Measurements from ENCODE around the gene ACOX3. TPM values are rescaled to one million over a fixed set of nuclear protein-coding genes. Genes with fewer than 3 reads are reported as not detected.
"Not testable (repeated sequence)": the region's sequence is repeated elsewhere in the genome, so short reads cannot be mapped to it uniquely, and the experiment has no call there.

ACOX3 gene
- total RNA-seq, 1 experiment from 2014 or later: 18.9 TPM

GRCh38 chr4:8353158-8353669 lies 87.3 kb downstream of the ACOX3 start:
- H3K9me3 ChIP-seq (replicated peaks): no peaks in the 10 kb centered on the region
- H3K27me3 ChIP-seq (replicated peaks): no peaks in the 10 kb centered on the region
- H3K27ac ChIP-seq: no peak overlapping the region
- no peak for DNase-seq (ENCODE audit: low read depth in 1 of 2, low spot score in 2 of 2)
- no peak overlapping the region for H3K4me3 ChIP-seq
- no peaks in the 10 kb centered on the region for H3K4me1 ChIP-seq (replicated peaks)
- H3K36me3 ChIP-seq: no peaks in the 10 kb centered on the region

- H3K9me3 ChIP-seq (replicated peaks): no peaks in the 10 kb centered on the region
- H3K27me3 ChIP-seq (replicated peaks): no peaks in the 10 kb centered on the region
- H3K4me3 ChIP-seq: no peak overlapping the region
- H3K36me3 ChIP-seq: no peaks in the 10 kb centered on the region
- no peak for DNase-seq (ENCODE audit: low read depth in 1 of 2, low spot score in 2 of 2)
- H3K4me1 ChIP-seq (replicated peaks): no peaks in the 10 kb centered on the region
- H3K27ac ChIP-seq: no peak overlapping the region
Observed at GRCh38 chr4:8352368-8353157, 88.0 kb downstream of the ACOX3 start.

GRCh38 chr4:8351931-8352367 lies 88.6 kb downstream of the ACOX3 start:
- Histone ChIP-seq H3K27ac (no peak overlapping the region), H3K4me1 (replicated peaks) (no peaks in the 10 kb centered on the region), H3K36me3 (no peaks in the 10 kb centered on the region), H3K9me3 (replicated peaks) (no peaks in the 10 kb centered on the region), H3K27me3 (replicated peaks) (no peaks in the 10 kb centered on the region), H3K4me3 (no peak overlapping the region)
- DNase-seq (ENCODE audit: low read depth in 1 of 2, low spot score in 2 of 2): peak in 1 of 2 experiments; percentile 5

- Histone ChIP-seq H3K9me3 (replicated peaks) (no peaks in the 10 kb centered on the region), H3K27ac (no peak overlapping the region), H3K4me1 (replicated peaks) (no peaks in the 10 kb centered on the region), H3K27me3 (replicated peaks) (no peaks in the 10 kb centered on the region), H3K4me3 (no peak overlapping the region), H3K36me3 (no peaks in the 10 kb centered on the region)
- peak in 1 of 2 experiments; percentile 16 for DNase-seq (ENCODE audit: low read depth in 1 of 2, low spot score in 2 of 2)
Observed at GRCh38 chr4:8350841-8351461, 89.6 kb downstream of the ACOX3 start.

- Histone ChIP-seq H3K9me3 (replicated peaks) (no peaks in the 10 kb centered on the region), H3K4me3 (no peak overlapping the region), H3K27me3 (replicated peaks) (no peaks in the 10 kb centered on the region), H3K36me3 (no peaks in the 10 kb centered on the region), H3K4me1 (replicated peaks) (no peaks in the 10 kb centered on the region), H3K27ac (no peak overlapping the region)
- peak in 1 of 2 experiments; percentile 15 for DNase-seq (ENCODE audit: low read depth in 1 of 2, low spot score in 2 of 2)
Observed at GRCh38 chr4:8350352-8350751, 90.2 kb downstream of the ACOX3 start.

GRCh38 chr4:8349664-8350236 lies 90.8 kb downstream of the ACOX3 start:
- DNase-seq (ENCODE audit: low read depth in 1 of 2, low spot score in 2 of 2): peak in 1 of 2 experiments; percentile 11
- Histone ChIP-seq H3K4me1 (replicated peaks) (no peaks in the 10 kb centered on the region), H3K27me3 (replicated peaks) (no peaks in the 10 kb centered on the region), H3K9me3 (replicated peaks) (no peaks in the 10 kb centered on the region), H3K27ac (no peak overlapping the region), H3K4me3 (no peak overlapping the region), H3K36me3 (no peaks in the 10 kb centered on the region)

GRCh38 chr4:8349236-8349635 lies 91.3 kb downstream of the ACOX3 start:
- not testable (repeated sequence) for H3K36me3 ChIP-seq; H3K9me3 ChIP-seq (replicated peaks); H3K27ac ChIP-seq; H3K4me1 ChIP-seq (replicated peaks); H3K27me3 ChIP-seq (replicated peaks); H3K4me3 ChIP-seq
- peak in 1 of 2 experiments; percentile 6 for DNase-seq (ENCODE audit: low read depth in 1 of 2, low spot score in 2 of 2)

GRCh38 chr4:8348071-8348470 lies 92.5 kb downstream of the ACOX3 start:
- H3K36me3 ChIP-seq: no peaks in the 10 kb centered on the region
- no peak overlapping the region for H3K4me3 ChIP-seq
- DNase-seq (ENCODE audit: low read depth in 1 of 2, low spot score in 2 of 2): peak in 1 of 2 experiments; percentile 5
- no peak overlapping the region for H3K27ac ChIP-seq
- no peaks in the 10 kb centered on the region for H3K4me1 ChIP-seq (replicated peaks)
- no peaks in the 10 kb centered on the region for H3K9me3 ChIP-seq (replicated peaks)
- H3K27me3 ChIP-seq (replicated peaks): no peaks in the 10 kb centered on the region

- peak in 1 of 2 experiments; percentile 7 for DNase-seq (ENCODE audit: low read depth in 1 of 2, low spot score in 2 of 2)
- Histone ChIP-seq H3K36me3 (no peaks in the 10 kb centered on the region), H3K4me3 (no peak overlapping the region), H3K4me1 (replicated peaks) (no peaks in the 10 kb centered on the region), H3K27ac (no peak overlapping the region), H3K9me3 (replicated peaks) (no peaks in the 10 kb centered on the region), H3K27me3 (replicated peaks) (no peaks in the 10 kb centered on the region)
Observed at GRCh38 chr4:8347660-8348059, 92.9 kb downstream of the ACOX3 start.

- no peaks in the 10 kb centered on the region for H3K9me3 ChIP-seq (replicated peaks)
- no peaks in the 10 kb centered on the region for H3K4me1 ChIP-seq (replicated peaks)
- H3K4me3 ChIP-seq: no peak overlapping the region
- no peaks in the 10 kb centered on the region for H3K36me3 ChIP-seq
- no peaks in the 10 kb centered on the region for H3K27me3 ChIP-seq (replicated peaks)
- H3K27ac ChIP-seq: no peak overlapping the region
- peak in 1 of 2 experiments; percentile 24 for DNase-seq (ENCODE audit: low read depth in 1 of 2, low spot score in 2 of 2)
Observed at GRCh38 chr4:8346838-8347605, 93.5 kb downstream of the ACOX3 start.

GRCh38 chr4:8345946-8346814 lies 94.3 kb downstream of the ACOX3 start:
- H3K27ac ChIP-seq: no peak overlapping the region
- no peaks in the 10 kb centered on the region for H3K27me3 ChIP-seq (replicated peaks)
- no peak for DNase-seq (ENCODE audit: low read depth in 1 of 2, low spot score in 2 of 2)
- no peaks in the 10 kb centered on the region for H3K9me3 ChIP-seq (replicated peaks)
- H3K4me1 ChIP-seq (replicated peaks): no peaks in the 10 kb centered on the region
- H3K4me3 ChIP-seq: no peak overlapping the region
- no peaks in the 10 kb centered on the region for H3K36me3 ChIP-seq

GRCh38 chr4:8345053-8345945 lies 95.2 kb downstream of the ACOX3 start:
- Histone ChIP-seq H3K4me1 (replicated peaks) (no peaks in the 10 kb centered on the region), H3K27ac (no peak overlapping the region), H3K27me3 (replicated peaks) (no peaks in the 10 kb centered on the region), H3K4me3 (no peak overlapping the region), H3K36me3 (no peaks in the 10 kb centered on the region), H3K9me3 (replicated peaks) (no peaks in the 10 kb centered on the region)
- DNase-seq (ENCODE audit: low read depth in 1 of 2, low spot score in 2 of 2): no peak
